Measurements from ENCODE around the gene CD33. TPM values are rescaled to one million over a fixed set of nuclear protein-coding genes. Genes with fewer than 3 reads are reported as not detected.

Gene CD33
- total RNA-seq, 6 experiments from 2014 or later = 1.7 to 5.8 (median 3.8) TPM

- Histone ChIP-seq H3K9me3 (no peaks in the 10 kb centered on the region), H3K27me3 (no peaks in the 10 kb centered on the region), H3K4me1 (no peaks in the 10 kb centered on the region), H3K36me3 (no peaks in the 10 kb centered on the region), H3K4me3 (no peak overlapping the region), H3K27ac (no peak overlapping the region)
- intact Hi-C loops (cut with DNase I) = no loop called here
- DNase-seq (no peak), ATAC-seq (no peak)
- no peak for TF ChIP-seq CTCF (IDR thresholded peaks at IDR 0.05)
- no peak for TF ChIP-seq POLR2A (IDR thresholded peaks at IDR 0.05)
- 31% methylated on average over 2 of the region's 2 CpGs for WGBS (ENCODE audit: insufficient coverage, low coverage, low lambda C conversion rate, missing lambda C conversion rate)
Measured at GRCh38 chr19:51188227-51188559, 36.7 kb upstream of the CD33 start.

- H3K36me3 ChIP-seq = no peaks in the 10 kb centered on the region
- TF ChIP-seq CTCF (IDR thresholded peaks at IDR 0.05) (no peak), POLR2A (IDR thresholded peaks at IDR 0.05) (no peak)
- DNase-seq (no peak), ATAC-seq (no peak)
- no peak overlapping the region for H3K27ac ChIP-seq
- H3K9me3 ChIP-seq = no peaks in the 10 kb centered on the region
- H3K27me3 ChIP-seq = no peaks in the 10 kb centered on the region
- intact Hi-C loops (cut with DNase I) = no loop called here
- no CpG with 5 or more reads among the region's 9 CpGs for WGBS (ENCODE audit: insufficient coverage, low coverage, low lambda C conversion rate, missing lambda C conversion rate)
- H3K4me1 ChIP-seq = no peaks in the 10 kb centered on the region
- H3K4me3 ChIP-seq = no peak overlapping the region
Measured at GRCh38 chr19:51192689-51193088, 32.2 kb upstream of the CD33 start.

- TF ChIP-seq POLR2A (IDR thresholded peaks at IDR 0.05) (no peak), CTCF (IDR thresholded peaks at IDR 0.05) (no peak)
- ATAC-seq (no peak), DNase-seq (no peak)
- WGBS (ENCODE audit: insufficient coverage, low coverage, low lambda C conversion rate, missing lambda C conversion rate) = 49% methylated on average over 15 of the region's 21 CpGs
- intact Hi-C loops (cut with DNase I) = no loop called here
- H3K9me3 ChIP-seq = no peaks in the 10 kb centered on the region
- no peaks in the 10 kb centered on the region for H3K36me3 ChIP-seq
- no peaks in the 10 kb centered on the region for H3K4me1 ChIP-seq
- no peaks in the 10 kb centered on the region for H3K27me3 ChIP-seq
- H3K4me3 ChIP-seq = no peak overlapping the region
- no peak overlapping the region for H3K27ac ChIP-seq
Measured at GRCh38 chr19:51194527-51195315, 30.2 kb upstream of the CD33 start.

GRCh38 chr19:51195316-51195586 is 29.6 kb upstream of the CD33 start:
- Histone ChIP-seq H3K9me3 (no peaks in the 10 kb centered on the region), H3K36me3 (no peaks in the 10 kb centered on the region), H3K4me3 (no peak overlapping the region), H3K27ac (no peak overlapping the region), H3K4me1 (no peaks in the 10 kb centered on the region), H3K27me3 (no peaks in the 10 kb centered on the region)
- WGBS (ENCODE audit: insufficient coverage, low coverage, low lambda C conversion rate, missing lambda C conversion rate) = 63% methylated on average over 1 of the region's 9 CpGs
- DNase-seq (no peak), ATAC-seq (no peak)
- TF ChIP-seq POLR2A (IDR thresholded peaks at IDR 0.05) (no peak), CTCF (IDR thresholded peaks at IDR 0.05) (no peak)
- intact Hi-C loops (cut with DNase I) = no loop called here

GRCh38 chr19:51195616-51196015 is 29.3 kb upstream of the CD33 start:
- ATAC-seq (no peak), DNase-seq (no peak)
- TF ChIP-seq CTCF (IDR thresholded peaks at IDR 0.05) (no peak), POLR2A (IDR thresholded peaks at IDR 0.05) (no peak)
- Histone ChIP-seq H3K27ac (no peak overlapping the region), H3K27me3 (no peaks in the 10 kb centered on the region), H3K4me3 (no peak overlapping the region), H3K36me3 (no peaks in the 10 kb centered on the region), H3K4me1 (no peaks in the 10 kb centered on the region), H3K9me3 (no peaks in the 10 kb centered on the region)
- no CpG with 5 or more reads among the region's 10 CpGs for WGBS (ENCODE audit: insufficient coverage, low coverage, low lambda C conversion rate, missing lambda C conversion rate)
- intact Hi-C loops (cut with DNase I) = no loop called here

Data from right lobe of liver (tissue), 6 donors.